Suprapubic skin (tissue), 4 donors: ENCODE data around the gene MIXL1. TPM values are rescaled to one million over a fixed set of nuclear protein-coding genes. Genes with fewer than 3 reads are reported as not detected.
"Not testable (repeated sequence)": the region's sequence is repeated elsewhere in the genome, so short reads cannot be mapped to it uniquely, and the experiment has no call there.

ENCODE experiments used
- DNase-seq, 2 donors: peaks; one replicate each; pipeline ENCODE4 v3.0.0-alpha.2; 2019; ENCODE audit warnings: low spot score in 2 of 2
- H3K27ac ChIP-seq: fragments of 200-600 bp; sonication (generic); one replicate; pipeline ENCODE4 v1.5.1; 2019
- H3K27me3 ChIP-seq: fragments of 200-600 bp; sonication (generic); one replicate; pipeline ENCODE4 v1.5.1; 2019
- H3K36me3 ChIP-seq: fragments of 200-600 bp; sonication (generic); one replicate; pipeline ENCODE4 v1.5.1; 2019
- H3K4me1 ChIP-seq: fragments of 200-600 bp; sonication (generic); one replicate; pipeline ENCODE4 v1.5.1; 2019
- H3K4me3 ChIP-seq: fragments of 200-600 bp; sonication (generic); one replicate; pipeline ENCODE4 v1.5.1; 2019; ENCODE audit warnings: mild to moderate bottlenecking
- H3K9me3 ChIP-seq: fragments of 200-600 bp; sonication (generic); one replicate; pipeline ENCODE4 v1.5.1; 2019
- EP300 ChIP-seq: sonication (generic); formaldehyde crosslinking; IDR thresholded peaks from one replicate; pipeline ENCODE4 v1.6.1; 2017; ENCODE audit warnings: antibody characterized with exemption
- POLR2A ChIP-seq, 2 donors: fragments of 450-650 bp; IDR thresholded peaks; one replicate each; pipeline ENCODE4 v1.6.1; 2017; ENCODE audit warnings: antibody characterized with exemption in 2 of 2, mild to moderate bottlenecking in 2 of 2, moderate library complexity in 2 of 2
- POLR2AphosphoS5 ChIP-seq, 3 donors: sonication (generic); formaldehyde crosslinking; IDR thresholded peaks; one replicate each; pipeline ENCODE4 v1.6.1; 2017; ENCODE audit warnings: antibody characterized with exemption in 3 of 3
- WGBS: methylation state at CpG from one replicate; pipeline ENCODE4 v1.1.5; 2018; 5-methylcytosine and 5-hydroxymethylcytosine counted together
- total RNA-seq, 4 donors: library from RNA; depleted of rRNA; stranded (reverse); fragments of >200 nt; gene quantifications; one replicate each; pipeline ENCODE4 v1.1.0, GENCODE V29; 2016
- TF ChIP-seq, protein P1 (sequence below), 2 donors: fragments of 200-600 bp in 1 of 2; fragments of 450-650 bp in 1 of 2; sonication (generic) in 1 of 2; IDR thresholded peaks; one replicate each; pipeline ENCODE4 v1.5.1; 2016 to 2019; ENCODE audit warnings: antibody characterized with exemption in 2 of 2, mild to moderate bottlenecking in 1 of 2, moderate library complexity in 1 of 2

MIXL1 gene
- total RNA-seq, 4 donors from 2014 or later = 0.45 TPM; not detected in 3

DNA sequence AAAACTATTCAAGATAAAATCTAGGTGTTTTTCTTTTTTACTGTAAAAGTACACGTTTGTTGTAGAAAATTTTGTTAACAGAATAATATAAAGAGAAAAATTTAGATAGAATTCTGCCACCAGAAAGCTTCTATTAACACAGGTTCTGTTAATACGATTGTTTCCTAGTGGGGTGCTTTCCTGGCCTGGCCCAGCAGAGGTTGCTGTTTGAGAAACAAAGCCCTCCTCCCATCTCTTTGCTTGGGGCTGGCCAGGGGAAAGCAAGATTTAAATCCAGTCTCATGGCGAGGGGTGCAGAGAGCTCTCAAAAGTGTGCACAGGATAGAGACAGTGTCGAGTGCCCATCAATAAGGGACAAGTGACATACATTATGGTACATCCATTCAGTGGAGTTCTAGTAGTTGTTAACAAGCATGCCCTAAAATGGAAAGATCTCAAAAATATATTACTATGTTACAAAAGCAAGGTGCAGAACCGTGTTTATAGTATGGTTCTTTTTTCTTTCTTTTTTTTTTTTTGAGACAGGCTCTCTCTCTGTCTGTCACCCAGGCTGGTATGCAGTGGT lies 22.4 kb upstream of the MIXL1 start:
- Histone ChIP-seq H3K9me3 (no peaks in the 10 kb centered on the region), H3K4me3 (no peak overlapping the region), H3K36me3 (no peaks in the 10 kb centered on the region), H3K27ac (no peak overlapping the region), H3K27me3 (no peaks in the 10 kb centered on the region), H3K4me1 (no peaks in the 10 kb centered on the region)
- no peak for TF ChIP-seq POLR2AphosphoS5 (IDR thresholded peaks at IDR 0.05)
- TF ChIP-seq EP300 = no peak
- TF ChIP-seq POLR2A (IDR thresholded peaks at IDR 0.05) = no peak
- TF ChIP-seq, protein P1, sequence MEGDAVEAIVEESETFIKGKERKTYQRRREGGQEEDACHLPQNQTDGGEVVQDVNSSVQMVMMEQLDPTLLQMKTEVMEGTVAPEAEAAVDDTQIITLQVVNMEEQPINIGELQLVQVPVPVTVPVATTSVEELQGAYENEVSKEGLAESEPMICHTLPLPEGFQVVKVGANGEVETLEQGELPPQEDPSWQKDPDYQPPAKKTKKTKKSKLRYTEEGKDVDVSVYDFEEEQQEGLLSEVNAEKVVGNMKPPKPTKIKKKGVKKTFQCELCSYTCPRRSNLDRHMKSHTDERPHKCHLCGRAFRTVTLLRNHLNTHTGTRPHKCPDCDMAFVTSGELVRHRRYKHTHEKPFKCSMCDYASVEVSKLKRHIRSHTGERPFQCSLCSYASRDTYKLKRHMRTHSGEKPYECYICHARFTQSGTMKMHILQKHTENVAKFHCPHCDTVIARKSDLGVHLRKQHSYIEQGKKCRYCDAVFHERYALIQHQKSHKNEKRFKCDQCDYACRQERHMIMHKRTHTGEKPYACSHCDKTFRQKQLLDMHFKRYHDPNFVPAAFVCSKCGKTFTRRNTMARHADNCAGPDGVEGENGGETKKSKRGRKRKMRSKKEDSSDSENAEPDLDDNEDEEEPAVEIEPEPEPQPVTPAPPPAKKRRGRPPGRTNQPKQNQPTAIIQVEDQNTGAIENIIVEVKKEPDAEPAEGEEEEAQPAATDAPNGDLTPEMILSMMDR (IDR thresholded peaks at IDR 0.05) = no peak
- DNase-seq = no peak
- 68% methylated on average over 5 of the region's 5 CpGs for WGBS

DNA sequence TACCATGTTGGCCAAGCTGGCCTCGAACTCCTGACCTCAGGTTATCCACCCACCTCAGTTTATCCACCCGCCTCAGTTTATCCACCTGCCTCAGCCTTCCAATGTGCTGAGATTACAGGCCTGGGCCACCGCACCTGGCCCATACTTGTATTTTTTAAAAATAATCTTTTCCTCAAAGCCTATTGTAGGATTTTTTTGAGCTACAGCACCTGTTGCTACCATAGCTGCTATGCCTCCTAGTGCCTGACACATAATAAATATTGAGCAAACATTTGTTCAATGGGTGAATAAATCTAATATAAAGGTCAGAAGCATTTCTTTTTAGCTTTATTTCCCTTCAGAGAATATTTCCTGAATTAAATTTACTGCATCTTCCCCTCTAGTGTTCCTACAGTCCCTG lies 21.2 kb upstream of the MIXL1 start:
- 93% methylated on average over 3 of the region's 3 CpGs for WGBS
- no peak for TF ChIP-seq POLR2AphosphoS5 (IDR thresholded peaks at IDR 0.05)
- no peak for TF ChIP-seq EP300
- TF ChIP-seq, protein P1 (IDR thresholded peaks at IDR 0.05) = no peak
- no peak for TF ChIP-seq POLR2A (IDR thresholded peaks at IDR 0.05)
- H3K4me3 ChIP-seq = no peak overlapping the region
- H3K36me3 ChIP-seq = no peaks in the 10 kb centered on the region
- H3K9me3 ChIP-seq = no peaks in the 10 kb centered on the region
- H3K27me3 ChIP-seq = no peaks in the 10 kb centered on the region
- no peak overlapping the region for H3K27ac ChIP-seq
- DNase-seq = no peak
- H3K4me1 ChIP-seq = no peaks in the 10 kb centered on the region

GRCh38 chr1:226202666-226203065 lies 20.8 kb upstream of the MIXL1 start:
- not testable (repeated sequence) for H3K27me3 ChIP-seq, H3K4me3 ChIP-seq, DNase-seq, H3K36me3 ChIP-seq, H3K9me3 ChIP-seq, H3K27ac ChIP-seq, H3K4me1 ChIP-seq
- 89% methylated on average over 6 of the region's 6 CpGs for WGBS

- no peak overlapping the region for H3K4me3 ChIP-seq
- H3K4me1 ChIP-seq = no peaks in the 10 kb centered on the region
- H3K36me3 ChIP-seq = no peaks in the 10 kb centered on the region
- no peaks in the 10 kb centered on the region for H3K9me3 ChIP-seq
- TF ChIP-seq POLR2A (IDR thresholded peaks at IDR 0.05) = no peak
- TF ChIP-seq, protein P1 (IDR thresholded peaks at IDR 0.05) = no peak
- TF ChIP-seq POLR2AphosphoS5 (IDR thresholded peaks at IDR 0.05) = no peak
- TF ChIP-seq EP300 = no peak
- no peaks in the 10 kb centered on the region for H3K27me3 ChIP-seq
- 85% methylated on average over 1 of the region's 1 CpG for WGBS
- no peak for DNase-seq
- no peak overlapping the region for H3K27ac ChIP-seq
These were observed 20.2 kb upstream of the MIXL1 start for GRCh38 chr1:226203240-226203639.

DNA sequence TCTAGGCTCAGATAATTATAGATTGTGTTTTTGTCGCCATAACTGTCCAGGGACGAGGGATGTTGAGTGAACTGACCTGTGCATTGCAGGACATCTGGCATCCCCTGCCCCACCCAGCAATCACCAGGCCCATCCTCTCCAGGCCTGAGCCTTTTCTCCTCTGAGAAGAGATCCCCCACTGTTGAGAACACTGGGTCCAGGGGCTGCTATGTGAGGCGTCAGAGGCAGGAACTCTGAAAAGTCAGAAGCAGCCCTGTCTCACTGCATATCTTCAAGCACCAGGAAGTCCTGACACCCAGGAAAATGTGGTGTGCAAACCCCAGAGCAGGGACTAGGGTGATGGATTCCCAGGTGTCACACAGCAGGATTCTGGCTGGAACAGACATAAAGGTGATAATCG lies 19.8 kb upstream of the MIXL1 start:
- no peaks in the 10 kb centered on the region for H3K27me3 ChIP-seq
- no peaks in the 10 kb centered on the region for H3K4me1 ChIP-seq
- H3K9me3 ChIP-seq = no peaks in the 10 kb centered on the region
- no peak overlapping the region for H3K4me3 ChIP-seq
- TF ChIP-seq POLR2A (IDR thresholded peaks at IDR 0.05) = no peak
- TF ChIP-seq EP300 = no peak
- TF ChIP-seq, protein P1 (IDR thresholded peaks at IDR 0.05) = no peak
- no peak for TF ChIP-seq POLR2AphosphoS5 (IDR thresholded peaks at IDR 0.05)
- DNase-seq = no peak
- 87% methylated on average over 4 of the region's 4 CpGs for WGBS
- no peaks in the 10 kb centered on the region for H3K36me3 ChIP-seq
- no peak overlapping the region for H3K27ac ChIP-seq

DNA sequence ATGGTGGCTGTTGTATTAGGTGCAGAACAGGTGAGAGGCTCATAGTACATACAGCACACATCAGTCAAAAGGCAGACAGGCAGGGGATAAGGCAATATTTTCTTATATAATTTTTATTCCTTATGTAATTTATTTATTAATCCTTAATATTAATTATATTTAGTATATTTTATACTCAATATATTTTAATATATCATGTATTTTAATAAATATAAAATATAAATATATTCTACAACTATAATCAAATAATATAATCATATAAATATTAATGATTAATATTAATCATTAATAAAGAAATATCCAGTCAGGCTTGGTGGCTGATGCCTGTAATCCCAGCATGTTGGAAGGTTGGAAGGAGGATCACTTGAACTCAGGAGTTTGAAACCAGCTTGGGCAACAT lies 19.3 kb upstream of the MIXL1 start:
- no peaks in the 10 kb centered on the region for H3K4me1 ChIP-seq

More for the DNA sequence above, 19.3 kb upstream of the MIXL1 start:
- TF ChIP-seq, protein P1 (IDR thresholded peaks at IDR 0.05) = no peak
- TF ChIP-seq POLR2AphosphoS5 (IDR thresholded peaks at IDR 0.05) (no peak), POLR2A (IDR thresholded peaks at IDR 0.05) (no peak), EP300 (no peak)
- Histone ChIP-seq H3K36me3 (no peaks in the 10 kb centered on the region), H3K27me3 (no peaks in the 10 kb centered on the region), H3K9me3 (no peaks in the 10 kb centered on the region), H3K27ac (no peak overlapping the region), H3K4me3 (no peak overlapping the region)
- no peak for DNase-seq
